ENCODE measurements around the gene PTK7.
"Not testable (repeated sequence)": the region's sequence is repeated elsewhere in the genome, so short reads cannot be mapped to it uniquely, and the experiment has no call there.

PTK7 gene

DNA sequence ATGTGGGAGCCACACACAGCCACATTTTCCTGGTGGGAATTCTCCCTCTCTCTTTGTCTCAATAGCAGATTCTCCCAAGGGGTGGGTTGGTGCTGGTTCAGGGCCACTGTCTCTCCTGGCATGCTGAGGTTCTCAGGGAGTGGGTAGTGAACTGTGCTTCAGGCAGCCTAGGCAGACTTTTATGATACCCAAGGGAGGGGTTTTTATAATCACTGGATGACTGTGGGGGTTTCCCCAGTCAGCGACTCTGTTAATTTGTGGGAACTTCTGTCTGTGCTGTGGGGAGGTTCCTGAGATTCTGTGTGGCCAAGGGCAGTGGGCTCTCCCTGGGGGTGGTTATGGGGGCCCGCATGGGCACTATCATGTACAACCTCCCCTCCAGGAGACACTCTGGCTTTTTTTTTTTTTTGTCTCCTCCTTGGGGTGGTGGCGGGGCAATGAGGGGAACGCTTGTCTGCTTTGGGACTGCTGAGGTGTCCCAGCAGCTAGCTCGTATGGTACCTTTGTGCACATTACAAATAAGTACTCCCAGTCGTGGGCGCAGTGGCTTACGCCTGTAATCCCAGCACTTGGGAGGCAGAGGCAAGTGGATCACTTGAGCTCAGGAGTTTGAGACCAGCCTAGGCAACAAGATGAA is 10.0 kb downstream of the PTK7 start:
- DNase-seq (ENCODE audit: low spot score), result no peak

GRCh38 chr6:43088654-43089056 is 12.5 kb downstream of the PTK7 start:
- DNase-seq (ENCODE audit: low spot score), result no peak

DNA sequence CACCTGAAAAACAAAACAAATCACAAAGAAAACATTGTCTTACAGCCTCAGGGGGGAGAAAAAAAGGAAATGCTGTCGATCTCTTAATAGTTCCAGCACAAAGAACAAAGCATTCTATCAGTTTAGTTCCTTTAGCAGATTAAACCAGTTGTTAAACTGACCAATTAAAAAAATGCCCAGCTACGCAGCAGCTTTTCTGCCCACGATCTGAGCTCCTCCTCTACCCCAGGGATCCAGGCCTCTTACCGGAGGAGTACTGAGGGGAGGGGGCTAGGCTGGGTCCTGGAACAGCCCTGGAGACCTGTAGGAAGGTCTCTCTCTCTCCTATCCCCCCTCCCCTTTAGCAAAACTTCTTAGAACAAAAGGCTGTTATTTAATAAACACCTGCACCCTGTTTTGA is 13.4 kb downstream of the PTK7 start:
- no peak for DNase-seq (ENCODE audit: low spot score)

DNA sequence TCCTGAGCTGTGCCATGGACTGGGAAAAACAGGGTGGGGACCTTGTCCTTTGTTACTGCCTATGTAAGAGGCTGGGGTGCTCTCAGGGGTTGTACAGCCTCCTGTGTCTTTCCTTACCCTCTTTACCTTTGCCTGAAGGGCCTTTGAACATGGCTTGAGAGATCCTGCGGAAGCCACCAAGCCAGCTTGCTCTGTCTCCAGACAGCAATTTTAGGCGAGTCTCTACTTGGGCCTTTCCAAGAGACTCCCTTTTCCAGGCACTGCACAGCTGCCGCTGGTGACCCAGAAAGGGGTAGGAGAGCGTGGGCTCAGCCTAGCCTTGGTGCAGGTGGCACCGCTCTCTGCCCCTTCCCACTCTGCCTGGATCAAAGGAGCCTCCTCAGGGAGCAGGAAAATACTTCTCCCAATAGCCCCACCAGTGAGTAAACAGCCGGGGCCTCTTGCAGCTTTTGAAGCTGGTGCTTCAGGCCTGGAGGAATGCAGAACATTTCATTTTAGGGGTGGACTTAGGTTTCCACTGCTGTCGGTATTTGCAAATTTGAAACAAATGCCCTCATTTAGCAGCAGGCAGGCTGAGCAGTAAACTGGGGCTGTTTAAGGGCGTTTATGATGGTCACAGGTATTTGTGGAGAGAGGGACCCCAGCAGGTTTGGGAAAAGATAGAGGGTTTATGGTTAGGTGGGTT is 13.9 kb downstream of the PTK7 start:
- DNase-seq (ENCODE audit: low spot score), result no peak

DNA sequence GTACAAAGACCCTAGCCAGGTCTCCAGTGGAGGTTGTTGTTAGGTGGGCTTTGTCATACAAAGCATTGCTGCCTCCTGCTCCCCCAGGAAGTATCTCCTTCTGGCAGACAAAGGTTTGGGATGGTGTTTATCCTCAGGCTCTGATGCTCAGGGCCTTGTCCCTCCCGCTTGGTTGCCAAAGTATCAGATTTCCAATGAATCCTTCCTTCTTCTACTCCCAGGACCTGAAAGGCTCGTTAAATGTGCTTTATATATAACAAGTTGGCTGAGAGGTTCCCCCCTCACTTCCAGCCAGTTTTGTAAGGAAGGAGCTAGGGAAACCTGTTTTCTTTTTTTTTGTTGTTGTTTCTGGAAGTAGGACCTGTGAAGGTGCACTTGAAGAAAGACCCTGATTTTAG is 14.4 kb downstream of the PTK7 start:
- DNase-seq (ENCODE audit: low spot score), result no peak

GRCh38 chr6:43091020-43091419 is 14.9 kb downstream of the PTK7 start:
- no peak for DNase-seq (ENCODE audit: low spot score)

DNA sequence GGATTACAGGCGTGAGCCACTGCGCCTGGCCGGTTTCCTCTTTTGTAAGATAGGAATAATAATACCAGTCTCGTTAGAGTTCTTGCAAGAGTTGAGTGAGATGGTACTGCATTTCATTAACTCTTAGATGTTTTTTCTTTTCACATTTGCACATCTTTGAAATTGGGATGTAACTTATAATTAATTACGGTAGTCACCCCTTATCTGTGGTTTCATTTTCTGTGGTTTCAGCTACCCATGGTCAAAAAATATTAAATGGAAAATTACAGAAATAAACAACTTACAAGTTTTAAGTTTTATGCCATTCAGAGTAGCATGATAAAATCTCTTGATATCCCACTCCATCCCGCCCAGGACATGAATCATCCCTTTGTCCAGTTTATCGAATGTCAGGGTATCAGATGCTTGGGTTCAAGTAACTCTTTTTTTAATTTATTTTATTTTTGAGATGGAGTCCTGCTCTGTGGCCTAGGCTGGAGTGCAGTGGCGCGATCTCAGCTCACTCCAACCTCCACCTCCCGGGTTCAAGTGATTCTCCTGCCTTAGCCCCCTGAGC is 15.4 kb downstream of the PTK7 start:
- no peak for DNase-seq (ENCODE audit: low spot score)

- DNase-seq (ENCODE audit: low spot score), result no peak
Measured at GRCh38 chr6:43092635-43093034, 16.5 kb downstream of the PTK7 start.

DNA sequence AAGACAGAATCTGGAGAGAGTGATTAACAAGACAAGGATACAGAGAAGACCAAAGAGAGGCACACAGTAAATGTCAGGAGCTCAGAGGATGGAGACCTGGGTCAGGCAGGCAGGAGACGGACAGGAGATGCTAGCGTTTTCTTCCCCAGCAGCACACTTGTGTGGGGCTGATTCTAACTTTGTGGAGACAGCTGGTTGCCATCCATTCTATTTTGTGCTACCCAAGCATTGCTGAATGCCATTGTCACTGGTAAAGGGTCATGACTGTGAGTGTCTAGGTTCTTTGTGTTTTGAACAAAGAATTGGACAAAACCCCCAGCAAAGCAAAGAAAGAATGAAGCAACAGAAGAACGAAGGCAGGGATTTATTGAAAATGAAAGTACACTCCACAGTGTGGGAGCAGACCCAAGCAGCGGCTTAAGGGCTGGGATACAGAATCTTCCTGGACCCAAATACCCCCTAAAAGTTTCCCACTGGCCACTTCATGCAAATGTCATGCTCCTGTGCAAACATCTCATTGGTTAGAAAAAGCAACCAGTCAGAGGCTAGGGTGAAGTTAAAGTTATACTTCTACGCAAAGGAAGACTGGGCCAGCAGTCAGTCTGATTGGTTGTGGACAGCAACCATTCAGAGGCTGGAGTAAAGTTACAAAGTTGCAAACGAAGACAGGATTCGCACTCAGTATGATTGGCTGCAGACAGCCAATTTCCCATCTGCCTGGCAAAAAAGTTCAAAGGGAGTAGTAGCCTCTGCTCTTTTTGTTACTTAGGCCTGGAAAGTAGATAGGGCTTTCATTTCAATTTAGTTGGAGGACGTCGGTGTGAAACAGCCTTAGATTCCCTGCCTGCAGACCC is 17.5 kb downstream of the PTK7 start:
- DNase-seq (ENCODE audit: low spot score), result no peak

- DNase-seq (ENCODE audit: low spot score), result no peak
Measured at GRCh38 chr6:43095939-43096338, 19.8 kb downstream of the PTK7 start.

- DNase-seq (ENCODE audit: low spot score), result no peak
Measured at GRCh38 chr6:43096451-43097097, 20.5 kb downstream of the PTK7 start.

GRCh38 chr6:43097098-43097489 is 21.0 kb downstream of the PTK7 start:
- no peak for DNase-seq (ENCODE audit: low spot score)

- no peak for DNase-seq (ENCODE audit: low spot score)
Measured at GRCh38 chr6:43097502-43097901, 21.4 kb downstream of the PTK7 start.

- no peak for DNase-seq (ENCODE audit: low spot score)
Measured at GRCh38 chr6:43101497-43101896, 25.4 kb downstream of the PTK7 start.

DNA sequence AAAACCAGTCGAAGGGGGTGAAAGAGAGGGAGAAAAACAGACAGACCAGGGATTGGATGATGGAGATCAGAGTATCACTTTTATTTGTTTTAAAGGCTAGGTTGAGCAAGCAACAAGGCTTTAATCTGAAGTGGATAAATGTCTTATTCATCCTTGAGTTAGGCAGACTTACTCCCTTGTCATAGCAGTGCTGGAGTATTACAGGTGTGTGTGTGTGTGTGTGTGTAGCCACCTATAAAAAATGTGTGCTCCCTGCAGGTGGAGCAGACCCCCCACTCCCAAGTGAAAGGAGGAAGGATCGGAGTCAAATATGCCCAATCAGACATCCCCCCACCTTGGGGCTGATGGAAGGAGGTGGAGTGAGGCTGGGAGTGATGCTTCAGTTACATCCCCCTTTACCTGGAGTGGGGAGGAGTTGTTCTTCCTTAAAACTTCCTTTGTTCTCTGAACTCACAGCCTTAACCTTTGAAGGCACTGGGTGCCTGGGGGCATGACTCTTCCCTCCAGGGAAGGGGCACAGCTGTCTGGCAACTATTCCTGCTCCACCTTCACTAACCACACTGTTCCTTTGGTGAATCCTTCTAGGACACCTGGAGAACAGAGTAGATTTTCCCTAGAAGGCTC is 27.3 kb downstream of the PTK7 start:
- no peak for DNase-seq (ENCODE audit: low spot score)

DNA sequence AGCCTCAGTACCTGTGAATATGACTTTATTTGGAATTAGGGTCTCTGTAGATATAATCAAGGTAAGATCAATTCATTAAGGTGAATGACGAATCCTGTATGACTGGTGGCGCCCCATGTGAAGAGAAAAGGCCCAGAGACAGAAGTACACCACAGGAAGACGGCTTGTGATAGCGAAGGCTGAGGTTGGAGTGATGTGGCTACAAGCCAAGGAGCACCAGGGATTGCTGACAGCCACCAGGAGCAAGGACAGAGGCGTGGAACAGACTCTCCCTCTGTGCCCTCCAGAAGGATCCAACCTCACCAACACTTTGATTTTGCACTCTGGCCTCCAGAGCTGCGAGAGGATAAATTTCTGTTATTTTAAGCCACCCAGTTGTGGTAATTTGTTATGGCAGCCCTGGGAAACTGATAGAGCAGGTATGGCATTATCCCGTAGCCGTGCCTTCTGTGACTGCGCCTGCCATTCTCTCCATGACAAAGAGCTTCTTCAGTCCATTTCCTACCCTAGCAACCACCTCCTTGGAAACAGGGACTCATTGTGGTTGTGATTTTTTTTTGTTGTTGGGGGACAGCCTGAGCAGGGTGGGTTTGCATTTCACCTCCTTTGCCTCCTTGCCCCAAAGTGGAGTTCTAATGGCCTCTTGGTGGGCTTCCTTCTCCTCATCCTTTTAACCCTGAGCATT is 29.6 kb downstream of the PTK7 start:
- no peak for DNase-seq (ENCODE audit: low spot score)

- DNase-seq (ENCODE audit: low spot score), result no peak
Measured at GRCh38 chr6:43107344-43108062, 31.4 kb downstream of the PTK7 start.

GRCh38 chr6:43113431-43114260 is 37.5 kb downstream of the PTK7 start:
- no peak for DNase-seq (ENCODE audit: low spot score)

GRCh38 chr6:43115365-43115764 is 39.3 kb downstream of the PTK7 start:
- no peak for DNase-seq (ENCODE audit: low spot score)

GRCh38 chr6:43117466-43117865 is 41.4 kb downstream of the PTK7 start:
- not testable (repeated sequence) for DNase-seq (ENCODE audit: low spot score)
